ENCODE data around the gene TEX54.
"Not testable (repeated sequence)": the region's sequence is repeated elsewhere in the genome, so short reads cannot be mapped to it uniquely, and the experiment has no call there.

Gene TEX54

GRCh38 chr11:62832336-62833234 is at the start of gene TEX54:
Gene TEX54, minus strand, starts transcription at chr11:62832841.
- DNase-seq: peak; percentile 66

- DNase-seq: no peak
Measured at GRCh38 chr11:62882431-62882749, 49.7 kb upstream of the TEX54 start.

GRCh38 chr11:62881579-62882430 is 49.2 kb upstream of the TEX54 start:
- DNase-seq: peak; percentile 98

GRCh38 chr11:62880803-62881578 is 48.4 kb upstream of the TEX54 start, which contains the start of gene SLC3A2:
Gene SLC3A2, plus strand, starts transcription at chr11:62880896. Its CDS starts 128 bp downstream, at chr11:62881024.
- DNase-seq: peak; percentile 96

GRCh38 chr11:62880231-62880802 is 47.7 kb upstream of the TEX54 start:
- DNase-seq: no peak

- DNase-seq: no peak
Measured at GRCh38 chr11:62879235-62879978, 46.8 kb upstream of the TEX54 start.

GRCh38 chr11:62876712-62877111 is 44.1 kb upstream of the TEX54 start:
- DNase-seq: no peak

GRCh38 chr11:62875698-62876478 is 43.2 kb upstream of the TEX54 start:
- DNase-seq: no peak

- DNase-seq: no peak
Measured at GRCh38 chr11:62874851-62875250, 42.2 kb upstream of the TEX54 start.

- no peak for DNase-seq
Measured at GRCh38 chr11:62865635-62866034, 33.0 kb upstream of the TEX54 start.

GRCh38 chr11:62863687-62864335 is 31.2 kb upstream of the TEX54 start:
- no peak for DNase-seq

GRCh38 chr11:62861564-62862192 is 29.0 kb upstream of the TEX54 start:
- DNase-seq: not testable (repeated sequence)

- DNase-seq: no peak
Measured at GRCh38 chr11:62860835-62861563, 28.4 kb upstream of the TEX54 start.

- not testable (repeated sequence) for DNase-seq
Measured at GRCh38 chr11:62859281-62859703, 26.7 kb upstream of the TEX54 start.

- DNase-seq: no peak
Measured at GRCh38 chr11:62858201-62858600, 25.6 kb upstream of the TEX54 start.

- no peak for DNase-seq
Measured at GRCh38 chr11:62857541-62857982, 24.9 kb upstream of the TEX54 start.

- no peak for DNase-seq
Measured at GRCh38 chr11:62856333-62856895, 23.8 kb upstream of the TEX54 start.

GRCh38 chr11:62855571-62856332 is 23.1 kb upstream of the TEX54 start:
- DNase-seq: peak; percentile 99
